ENCODE results near the gene RAPGEF5.

- TF ChIP-seq CTCF (conservative IDR thresholded peaks at IDR 0.05 in 1 of 2, IDR thresholded peaks at IDR 0.05 in 1 of 2; ENCODE audit: extremely low read depth in 1 of 2, insufficient read depth in 1 of 2, low read depth in 1 of 2, low read length in 2 of 2), result no peak
- no peak for TF ChIP-seq EZH2 (IDR thresholded peaks at IDR 0.05; ENCODE audit: borderline replicate concordance, low read length)
Measured at GRCh38 chr7:22210355-22210754, 146.6 kb downstream of the RAPGEF5 start.
